DMS79 (cell line): ENCODE measurements around the gene EVI2B.
"Not testable (repeated sequence)": the region's sequence is repeated elsewhere in the genome, so short reads cannot be mapped to it uniquely, and the experiment has no call there.

ENCODE experiments used
- DNase-seq: peaks from one replicate; lab custom pipeline; 2025; lab: John Stamatoyannopoulos, UW

Gene EVI2B

GRCh38 chr17:31269578-31269983 is 44.3 kb downstream of the EVI2B start:
- no peak for DNase-seq

- no peak for DNase-seq
These were observed 44.7 kb downstream of the EVI2B start for GRCh38 chr17:31269036-31269577.

- DNase-seq, result no peak
These were observed 47.8 kb downstream of the EVI2B start for GRCh38 chr17:31266042-31266441.

- not testable (repeated sequence) for DNase-seq
These were observed 50.9 kb downstream of the EVI2B start for GRCh38 chr17:31262923-31263322.

- no peak for DNase-seq
These were observed 52.3 kb downstream of the EVI2B start for GRCh38 chr17:31261601-31262000.

- DNase-seq, result no peak
These were observed 53.7 kb downstream of the EVI2B start for GRCh38 chr17:31260151-31260550.

GRCh38 chr17:31256936-31257335 is 56.9 kb downstream of the EVI2B start:
- no peak for DNase-seq

GRCh38 chr17:31254654-31255053 is 59.2 kb downstream of the EVI2B start:
- DNase-seq, result no peak
